ENCODE measurements around the gene DIAPH1.

DNA sequence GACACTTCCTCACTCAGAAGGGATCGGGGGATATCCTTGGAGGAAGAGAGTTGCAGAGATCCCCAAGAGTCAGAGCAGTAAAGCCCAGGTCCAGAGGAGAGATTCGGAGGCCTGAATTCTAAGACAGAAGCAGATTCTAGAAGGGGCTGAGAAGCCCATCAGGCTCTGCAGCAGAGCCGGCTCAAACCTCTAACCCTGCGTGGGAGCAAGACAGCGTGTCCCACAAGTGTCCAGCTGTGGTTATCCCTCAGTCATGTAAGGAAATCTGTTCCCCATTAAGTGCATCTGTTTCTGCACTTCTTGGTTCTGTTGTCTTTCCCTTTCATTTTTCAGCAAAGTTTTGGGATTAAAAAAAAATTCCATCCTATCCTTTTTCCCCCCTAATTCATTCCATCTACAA lies 4.8 kb upstream of the DIAPH1 start:
- TF ChIP-seq CTCF (IDR thresholded peaks at IDR 0.05) (no peak), ZFX (IDR thresholded peaks at IDR 0.05; ENCODE audit: borderline replicate concordance) (no peak)

Data from 22Rv1 (cell line).